Liver (tissue), 9 donors: ENCODE measurements around the gene LDLRAD4. TPM values are rescaled to one million over a fixed set of nuclear protein-coding genes. Genes with fewer than 3 reads are reported as not detected.

ENCODE experiments used
- DNase-seq: peaks from one replicate; pipeline ENCODE4 v3.0.0-alpha.2; 2017; ENCODE audit warnings: low spot score
- H3K27ac ChIP-seq, 2 donors: one replicate each; pipeline ENCODE4 v1.7.0; 2013; ENCODE audit warnings: inconsistent platforms in 2 of 2, low read length in 2 of 2, control low read depth in 1 of 2, low read depth in 1 of 2, mild to moderate bottlenecking in 1 of 2
- H3K27me3 ChIP-seq, 4 donors: one replicate each; pipeline versions ENCODE4 v1.6.1 to v1.7.0; 2013; ENCODE audit warnings: low read length in 3 of 4, inconsistent platforms in 1 of 4, mild to moderate bottlenecking in 1 of 4, moderate library complexity in 1 of 4; ENCODE audit not compliant: control insufficient read depth in 4 of 4, insufficient read depth in 4 of 4
- H3K36me3 ChIP-seq, 4 donors: one replicate each; pipeline versions ENCODE4 v1.6.1 to v1.7.0; 2013; ENCODE audit warnings: low read length in 3 of 4, mild to moderate bottlenecking in 3 of 4, low read depth in 1 of 4, moderate library complexity in 1 of 4; ENCODE audit not compliant: control insufficient read depth in 4 of 4, insufficient read depth in 3 of 4
- H3K4me1 ChIP-seq, 4 donors: one replicate each; pipeline versions ENCODE4 v1.6.1 to v1.7.0; 2013; ENCODE audit warnings: low read length in 3 of 4, mild to moderate bottlenecking in 3 of 4, moderate library complexity in 1 of 4; ENCODE audit not compliant: control insufficient read depth in 4 of 4, insufficient read depth in 4 of 4
- H3K4me3 ChIP-seq, 3 donors: one replicate each; pipeline versions ENCODE4 v1.6.1 to v1.7.0; 2013; ENCODE audit warnings: low read length in 3 of 3, control low read depth in 1 of 3, low read depth in 1 of 3, mild to moderate bottlenecking in 1 of 3
- H3K9ac ChIP-seq, 2 donors: one replicate each; pipeline ENCODE4 v1.7.0; 2013; ENCODE audit warnings: low read length in 2 of 2, mild to moderate bottlenecking in 2 of 2, moderate library complexity in 2 of 2, control low read depth in 1 of 2, low read depth in 1 of 2
- H3K9me3 ChIP-seq, 4 donors: one replicate each; pipeline versions ENCODE4 v1.6.1 to v1.7.0; 2013; ENCODE audit warnings: low read length in 3 of 4; ENCODE audit not compliant: control insufficient read depth in 4 of 4
- ATF3 ChIP-seq: IDR thresholded peaks from 2 replicates; pipeline ENCODE4 v1.6.1; 2016; ENCODE audit warnings: antibody characterized with exemption
- CTCF ChIP-seq: fragments of 150-350 bp; IDR thresholded peaks from 2 replicates; pipeline ENCODE4 v1.5.1; 2017; ENCODE audit warnings: improper control_type of control experiment, low read depth, low read length; ENCODE audit not compliant: missing input control
- EGR1 ChIP-seq, 2 donors: IDR thresholded peaks; 2 replicates each; pipeline ENCODE4 v1.6.1; 2016 to 2018; ENCODE audit warnings: antibody characterized with exemption in 2 of 2, low read depth in 2 of 2
- FOXA1 ChIP-seq: IDR thresholded peaks from 2 replicates; pipeline ENCODE4 v1.6.1; 2016; ENCODE audit warnings: antibody characterized with exemption
- FOXA2 ChIP-seq: IDR thresholded peaks from 2 replicates; pipeline ENCODE4 v1.6.1; 2016; ENCODE audit warnings: antibody characterized with exemption
- GABPA ChIP-seq, 2 donors: IDR thresholded peaks in 1 of 2; conservative IDR thresholded peaks in 1 of 2; 2 replicates each; pipeline ENCODE4 v1.6.1; 2016; ENCODE audit warnings: antibody characterized with exemption in 2 of 2, mild to moderate bottlenecking in 1 of 2, moderate library complexity in 1 of 2
- HNF4A ChIP-seq, 2 donors: conservative IDR thresholded peaks; 2 replicates each; pipeline ENCODE4 v1.6.1; 2016; ENCODE audit warnings: antibody characterized with exemption in 2 of 2, mild to moderate bottlenecking in 2 of 2
- HNF4G ChIP-seq: IDR thresholded peaks from 2 replicates; pipeline ENCODE4 v1.6.1; 2016; ENCODE audit warnings: antibody characterized with exemption
- JUND ChIP-seq, 2 donors: IDR thresholded peaks; 2 replicates each; pipeline ENCODE4 v1.6.1; 2016; ENCODE audit warnings: antibody characterized with exemption in 2 of 2
- MAX ChIP-seq: IDR thresholded peaks from 2 replicates; pipeline ENCODE4 v1.6.1; 2016; ENCODE audit warnings: antibody characterized with exemption
- NR2F2 ChIP-seq: IDR thresholded peaks from 2 replicates; pipeline ENCODE4 v1.6.1; 2016; ENCODE audit warnings: antibody characterized with exemption
- RAD21 ChIP-seq, 2 donors: IDR thresholded peaks; 2 replicates each; pipeline ENCODE4 v1.6.1; 2016; ENCODE audit warnings: antibody characterized with exemption in 2 of 2, mild to moderate bottlenecking in 2 of 2
- REST ChIP-seq: IDR thresholded peaks from 2 replicates; pipeline ENCODE4 v1.6.1; 2016; ENCODE audit warnings: antibody characterized with exemption, mild to moderate bottlenecking
- RXRA ChIP-seq, 2 donors: IDR thresholded peaks; 2 replicates each; pipeline ENCODE4 v1.6.1; 2017 to 2018; ENCODE audit warnings: antibody characterized with exemption in 2 of 2, mild to moderate bottlenecking in 1 of 2
- SP1 ChIP-seq: IDR thresholded peaks from 2 replicates; pipeline ENCODE4 v1.6.1; 2018; ENCODE audit warnings: antibody characterized with exemption, mild to moderate bottlenecking
- TAF1 ChIP-seq: conservative IDR thresholded peaks from 2 replicates; pipeline ENCODE4 v1.6.1; 2016; ENCODE audit warnings: antibody characterized with exemption, mild to moderate bottlenecking
- YY1 ChIP-seq: IDR thresholded peaks from 2 replicates; pipeline ENCODE4 v1.6.1; 2016; ENCODE audit warnings: antibody characterized with exemption, mild to moderate bottlenecking
- WGBS: extraction: QIAGEN DNeasy Blood & Tissue Kit; methylation state at CpG from one replicate; pipeline ENCODE4 v1.1.7; 2013; 5-methylcytosine and 5-hydroxymethylcytosine counted together
- polyA plus RNA-seq, 2 donors: library from polyadenylated mRNA; stranded (reverse) in 1 of 2; unstranded in 1 of 2; fragments of 200-250 nt in 1 of 2; fragments of >200 nt in 1 of 2; fragmentation: Nextera tagmentation in 1 of 2; extraction: Ambion mirVana in 1 of 2; gene quantifications; one replicate each; pipeline versions ENCODE4 v1.2.1 to v1.2.3, GENCODE V29; 2013 to 2015
- total RNA-seq, 2 donors: library from RNA; depleted of rRNA; stranded (reverse); fragments of >200 nt; gene quantifications; one replicate each; pipeline ENCODE4 v1.2.3, GENCODE V29; 2014
- TF ChIP-seq, protein P1 (sequence below): IDR thresholded peaks from 2 replicates; pipeline ENCODE4 v1.6.1; 2016; ENCODE audit warnings: antibody characterized with exemption
- donor health status: healthy.
- donor health status: healthy.
- donor health status: healthy.
- donor health status: healthy.
- donor health status: healthy.

Gene LDLRAD4
- total and polyA plus RNA-seq, 4 donors, result 4.8 to 41.7 (median 12.7) TPM

DNA sequence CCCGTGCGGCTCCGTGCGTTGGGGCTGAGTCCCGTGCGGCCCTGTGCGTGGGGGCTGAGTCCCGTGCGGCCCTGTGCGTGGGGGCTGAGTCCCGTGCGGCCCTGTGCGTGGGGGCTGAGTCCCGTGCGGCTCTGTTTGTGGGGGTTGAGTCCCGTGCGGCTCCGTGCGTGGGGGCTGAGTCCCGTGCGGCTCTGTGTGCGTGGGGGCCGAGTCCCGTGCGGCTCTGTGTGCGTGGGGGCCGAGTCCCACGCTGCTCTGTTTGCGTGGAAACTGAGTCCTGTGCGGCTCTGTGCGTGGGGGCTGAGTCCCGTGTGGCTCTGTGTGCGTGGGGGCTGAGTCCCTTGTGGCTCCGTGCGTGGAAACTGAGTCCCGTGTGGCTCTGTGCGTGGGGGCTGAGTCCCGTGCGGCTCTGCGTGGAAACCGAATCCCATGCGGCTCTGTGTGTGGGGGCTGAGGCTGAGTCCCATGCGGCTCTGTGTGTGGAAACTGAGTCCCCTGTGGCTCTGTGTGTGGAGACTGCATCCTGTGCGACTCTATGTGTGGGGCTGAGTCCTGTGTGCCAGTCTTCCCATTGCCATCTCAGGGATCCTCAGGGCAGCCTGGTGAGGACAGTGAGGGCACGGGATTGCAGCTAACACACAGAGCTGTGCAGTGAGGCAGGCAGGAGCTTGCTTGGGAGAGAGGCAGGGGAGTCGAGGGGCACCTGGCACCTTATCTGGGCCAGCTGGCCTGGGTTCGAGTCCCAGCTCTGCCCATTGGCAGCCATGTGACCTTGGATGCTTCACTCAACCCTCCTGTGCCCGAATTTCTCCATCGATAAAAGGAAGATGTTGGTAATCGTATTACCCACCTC is 44.5 kb downstream of the LDLRAD4 start (continued):
- TF ChIP-seq EGR1 (IDR thresholded peaks at IDR 0.05; ENCODE audit: low read depth in 2 of 2), result no peak

DNA sequence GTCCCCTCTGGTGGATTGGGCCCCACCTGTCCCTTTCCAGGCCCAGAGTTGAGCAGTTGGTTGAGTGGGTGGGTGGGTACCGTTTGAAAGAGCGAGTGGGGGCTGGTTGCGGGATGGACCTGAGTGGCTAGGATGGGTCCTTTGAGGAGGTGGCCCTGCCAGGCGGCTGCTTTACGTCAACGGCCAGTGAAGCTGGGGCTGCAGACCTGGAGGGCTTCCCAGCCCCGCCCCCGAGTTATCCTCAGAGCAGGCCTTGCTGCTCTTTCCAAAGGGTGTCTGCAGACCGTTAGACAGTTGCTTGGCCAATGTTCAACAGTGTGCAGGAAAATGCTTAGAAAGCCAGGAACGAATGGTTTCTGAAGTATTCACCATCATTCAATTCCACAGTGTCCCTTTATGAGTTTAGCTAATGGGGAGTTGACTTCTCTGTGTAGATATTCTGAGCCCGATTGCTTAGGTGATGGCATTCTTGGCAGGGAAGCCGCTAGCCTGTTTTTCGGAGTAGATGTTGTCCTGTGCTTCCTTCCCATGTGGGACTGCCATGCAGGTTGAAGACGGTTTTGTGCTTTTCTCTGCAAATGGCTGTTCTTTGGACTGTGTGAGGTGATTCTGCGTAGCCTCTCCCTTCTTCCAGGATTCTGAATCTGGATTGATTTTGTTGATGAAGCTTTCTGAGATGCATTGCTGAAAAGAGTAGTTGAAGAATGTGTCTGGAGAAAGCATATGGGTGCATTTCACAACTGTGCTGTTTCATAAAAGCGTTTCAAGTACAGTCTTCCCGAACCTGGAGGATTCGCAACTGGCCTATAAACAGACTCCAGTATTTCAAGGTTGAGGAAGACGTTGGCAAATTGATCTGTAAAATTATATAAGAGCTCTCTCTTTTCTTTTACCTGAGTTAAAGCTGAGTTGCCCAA is 45.8 kb downstream of the LDLRAD4 start:
- Histone ChIP-seq H3K4me1 (peaks cover 0 to 12% (median 3%) of the 10 kb centered on the region in 4 donors), H3K9me3 (no peaks in the 10 kb centered on the region), H3K9ac (no peak overlapping the region), H3K27me3 (no peaks in the 10 kb centered on the region), H3K36me3 (no peaks in the 10 kb centered on the region), H3K4me3 (no peak overlapping the region), H3K27ac (no peak overlapping the region)
- 88% methylated on average over 19 of the region's 19 CpGs for WGBS
- TF ChIP-seq, protein P1, sequence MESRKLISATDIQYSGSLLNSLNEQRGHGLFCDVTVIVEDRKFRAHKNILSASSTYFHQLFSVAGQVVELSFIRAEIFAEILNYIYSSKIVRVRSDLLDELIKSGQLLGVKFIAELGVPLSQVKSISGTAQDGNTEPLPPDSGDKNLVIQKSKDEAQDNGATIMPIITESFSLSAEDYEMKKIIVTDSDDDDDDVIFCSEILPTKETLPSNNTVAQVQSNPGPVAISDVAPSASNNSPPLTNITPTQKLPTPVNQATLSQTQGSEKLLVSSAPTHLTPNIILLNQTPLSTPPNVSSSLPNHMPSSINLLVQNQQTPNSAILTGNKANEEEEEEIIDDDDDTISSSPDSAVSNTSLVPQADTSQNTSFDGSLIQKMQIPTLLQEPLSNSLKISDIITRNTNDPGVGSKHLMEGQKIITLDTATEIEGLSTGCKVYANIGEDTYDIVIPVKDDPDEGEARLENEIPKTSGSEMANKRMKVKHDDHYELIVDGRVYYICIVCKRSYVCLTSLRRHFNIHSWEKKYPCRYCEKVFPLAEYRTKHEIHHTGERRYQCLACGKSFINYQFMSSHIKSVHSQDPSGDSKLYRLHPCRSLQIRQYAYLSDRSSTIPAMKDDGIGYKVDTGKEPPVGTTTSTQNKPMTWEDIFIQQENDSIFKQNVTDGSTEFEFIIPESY, result no peak
- TF ChIP-seq HNF4A (conservative IDR thresholded peaks at IDR 0.05) (no peak), JUND (IDR thresholded peaks at IDR 0.05) (no peak), NR2F2 (no peak), CTCF (no peak), FOXA2 (no peak), TAF1 (no peak), HNF4G (no peak), RAD21 (IDR thresholded peaks at IDR 0.05) (no peak), YY1 (no peak), RXRA (IDR thresholded peaks at IDR 0.05) (no peak), MAX (no peak), ATF3 (no peak), SP1 (no peak), EGR1 (IDR thresholded peaks at IDR 0.05; ENCODE audit: low read depth in 2 of 2) (no peak), FOXA1 (no peak), REST (no peak), GABPA (IDR thresholded peaks at IDR 0.05 in 1 of 2, conservative IDR thresholded peaks at IDR 0.05 in 1 of 2) (no peak)
- no peak for DNase-seq
